ENCODE results near the gene CLEC16A.

The CLEC16A gene

DNA sequence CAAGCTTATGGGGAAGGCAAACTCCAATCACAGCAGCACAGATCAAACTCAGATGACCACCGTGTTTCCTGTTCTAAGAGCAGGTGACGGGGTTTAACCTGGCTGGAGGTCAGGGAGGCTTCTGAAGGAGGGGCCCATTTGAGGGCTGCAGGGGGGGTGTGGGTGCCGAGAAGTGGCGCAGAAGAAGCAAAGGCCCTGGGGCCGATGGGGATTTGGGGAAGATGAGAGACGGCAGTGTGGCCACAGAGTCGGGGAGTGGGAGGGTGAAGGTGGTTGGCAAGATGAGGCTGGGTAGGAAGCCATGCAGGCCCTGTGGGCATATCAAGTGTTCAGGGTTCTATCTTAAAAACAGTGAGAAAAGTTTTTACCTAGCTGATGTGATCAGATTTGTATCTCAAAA is 122.9 kb downstream of the CLEC16A start:
- DNase-seq, result no peak

DNA sequence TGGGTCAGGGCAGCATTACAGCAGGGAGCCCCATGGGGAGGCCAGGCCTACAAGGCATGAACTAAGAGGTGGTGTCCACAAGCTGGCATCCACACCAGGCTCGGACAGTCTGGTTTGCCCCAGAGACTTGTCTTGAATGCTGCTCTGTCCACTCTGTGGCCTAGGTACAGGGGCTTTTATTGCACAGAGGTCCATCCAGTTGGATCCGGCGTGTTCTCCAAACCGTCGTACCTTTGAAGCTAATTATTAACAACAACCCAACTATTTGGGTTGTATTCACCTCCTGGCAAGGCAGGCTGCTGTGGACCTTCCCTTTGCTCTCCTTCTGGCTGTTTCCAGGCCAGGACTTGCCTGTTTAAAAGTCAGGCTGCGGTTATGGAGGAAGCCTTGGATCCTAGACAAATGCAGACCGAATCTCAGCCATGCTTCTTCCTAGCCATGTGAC is 123.4 kb downstream of the CLEC16A start:
- no peak for DNase-seq

DNA sequence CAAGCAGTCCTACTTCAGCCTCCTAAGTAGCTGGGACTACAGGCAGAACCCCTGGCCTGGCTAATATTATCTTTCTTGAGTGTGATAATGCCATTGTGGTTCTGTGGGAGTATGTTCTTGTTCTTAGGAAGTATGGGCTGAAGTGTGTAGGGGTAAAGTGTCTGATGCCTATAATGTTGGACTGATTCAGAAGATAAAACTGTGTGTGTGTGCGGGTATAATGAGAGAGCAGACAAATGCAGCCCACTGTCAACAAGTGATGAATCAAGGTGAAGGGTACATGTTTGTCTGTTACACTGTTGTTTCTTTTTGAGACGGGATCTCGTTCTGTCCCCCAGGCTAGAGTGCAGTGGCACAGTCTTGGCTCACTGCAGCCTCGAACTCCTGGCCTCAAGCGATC is 127.5 kb downstream of the CLEC16A start:
- DNase-seq, result no peak

DNA sequence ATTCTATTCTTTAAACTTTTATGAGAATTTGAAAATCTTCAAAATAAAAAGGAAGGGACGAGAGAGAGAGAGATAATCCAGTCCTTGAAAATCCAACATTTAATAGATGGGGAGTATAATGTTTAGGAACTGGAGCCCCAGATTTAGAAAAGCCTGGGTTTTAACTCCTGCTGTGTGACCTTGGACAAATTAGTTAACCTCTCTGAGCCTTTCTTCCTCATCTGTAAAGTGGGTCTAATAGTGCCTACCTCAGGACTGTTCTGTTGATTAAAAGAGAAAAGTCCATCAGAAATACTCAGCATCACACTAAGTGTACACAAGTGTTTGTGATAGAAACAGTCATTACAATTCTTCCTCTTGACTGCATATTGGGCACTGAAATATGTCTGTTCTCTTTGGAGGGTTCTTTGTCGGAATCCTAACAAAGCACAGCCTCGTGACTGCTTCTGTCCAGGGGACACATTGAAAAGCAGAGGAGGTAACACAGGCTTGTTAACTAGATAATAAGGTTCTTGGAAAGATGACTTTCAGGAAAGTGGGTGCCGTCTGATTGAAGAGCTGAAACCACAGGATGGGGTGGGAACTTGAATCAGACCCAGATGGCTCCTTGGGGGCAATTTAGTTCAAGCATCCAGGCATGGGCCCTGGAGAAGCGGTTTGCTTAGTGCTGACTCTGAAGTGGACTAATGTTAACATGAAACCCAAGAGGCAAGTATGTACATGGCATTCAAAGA is 128.2 kb downstream of the CLEC16A start:
- DNase-seq, result no peak

DNA sequence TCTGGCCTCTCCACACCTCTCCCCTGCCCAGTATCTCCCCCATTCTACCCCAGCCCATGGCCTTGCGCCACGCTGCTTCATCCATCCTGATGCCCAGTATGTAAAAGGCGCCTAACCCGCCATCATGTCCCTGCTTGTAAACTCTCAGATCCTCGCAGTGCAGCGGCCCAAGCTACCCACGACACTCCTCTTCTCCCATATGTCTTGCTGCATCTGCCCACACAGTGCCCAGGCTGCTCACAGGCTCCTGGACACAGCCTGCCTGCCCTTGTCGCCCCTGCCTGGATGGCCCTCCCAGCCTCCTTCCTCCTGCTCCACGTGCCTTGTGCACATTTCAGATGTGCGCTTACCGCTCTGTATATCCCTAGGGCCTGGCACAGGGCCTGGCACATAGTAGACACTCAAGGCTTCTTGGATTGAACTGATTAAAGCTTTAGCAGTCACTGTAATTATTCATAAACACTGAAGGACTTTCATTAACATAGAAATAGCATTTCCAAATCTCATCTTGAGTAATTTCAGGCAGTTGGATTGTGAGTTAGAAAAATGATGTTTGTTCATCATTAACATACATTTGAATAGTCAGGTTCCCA is 129.1 kb downstream of the CLEC16A start:
- DNase-seq, result no peak

DNA sequence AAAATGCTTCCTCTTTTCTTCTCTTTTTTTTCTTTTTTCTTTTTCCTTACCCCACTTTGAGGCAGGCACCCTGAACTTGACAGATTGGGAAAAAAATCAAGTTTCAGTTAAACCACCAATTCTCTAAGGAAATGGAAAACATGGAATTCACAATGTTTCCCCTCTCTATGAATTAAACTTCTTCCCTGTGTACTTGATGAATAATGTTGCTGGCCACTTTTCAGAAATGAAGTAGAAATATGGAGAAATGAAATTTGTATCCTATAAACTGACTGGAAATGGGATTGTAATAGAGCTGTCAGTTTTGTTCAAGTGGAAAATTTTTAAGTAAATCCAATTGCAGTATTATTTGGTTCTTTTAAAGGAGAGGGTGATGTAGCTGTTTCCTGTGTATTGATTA is 129.8 kb downstream of the CLEC16A start:
- DNase-seq, result no peak

DNA sequence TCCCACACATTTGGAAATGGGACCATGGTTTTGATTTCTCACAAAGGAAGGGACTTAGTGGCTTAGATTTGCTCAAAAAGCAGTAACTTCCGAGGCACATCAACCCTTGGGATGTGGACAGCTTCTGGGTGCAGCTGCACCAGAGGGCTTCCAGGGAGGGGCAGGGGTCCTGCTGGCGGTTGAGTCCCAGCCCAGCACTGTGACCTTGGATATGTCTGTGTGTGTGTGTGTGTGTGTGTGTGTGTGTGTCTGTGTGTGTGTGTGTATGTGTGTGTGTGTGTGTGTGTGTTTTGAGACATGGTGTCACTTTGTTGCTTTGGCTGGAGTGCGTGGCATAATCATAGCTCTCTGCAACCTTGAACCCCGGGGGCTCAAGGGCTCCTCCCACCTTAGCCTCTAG is 130.8 kb downstream of the CLEC16A start:
- DNase-seq, result no peak

DNA sequence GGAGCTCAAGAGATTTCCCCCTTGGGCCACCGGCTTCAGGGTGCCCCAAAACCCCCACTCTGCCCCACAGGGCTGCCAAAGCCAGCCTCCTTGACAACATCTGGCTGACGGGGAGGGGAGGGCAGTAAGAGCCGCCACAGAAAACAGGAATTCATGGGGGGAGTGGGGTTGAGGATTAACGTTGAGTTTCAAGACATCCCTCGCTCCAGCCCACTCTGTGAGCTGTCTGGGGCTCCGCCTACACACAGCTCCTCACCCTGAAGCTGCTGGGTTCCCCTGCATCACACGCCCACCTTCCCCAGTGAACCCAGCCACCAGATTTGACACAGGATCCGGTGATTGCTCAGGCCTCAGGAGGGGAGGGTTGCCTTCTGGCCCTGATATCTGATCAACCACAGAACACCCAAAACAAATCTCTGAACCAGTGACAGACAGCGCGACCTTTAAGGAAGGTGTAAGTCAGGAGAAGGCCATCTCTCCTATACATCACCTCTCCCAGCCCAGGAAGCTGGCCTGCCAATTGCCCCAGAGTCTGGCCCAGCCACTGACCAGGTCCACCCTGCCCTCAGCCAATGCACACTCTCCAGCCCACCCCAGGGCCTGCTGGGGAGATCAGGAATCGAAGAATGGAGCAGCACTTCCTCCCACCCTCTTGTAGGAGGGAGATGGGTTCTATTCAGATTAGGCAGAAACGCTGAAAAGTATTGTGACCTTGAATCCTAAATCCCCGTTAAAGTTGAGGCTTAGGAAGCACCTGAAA is 132.1 kb downstream of the CLEC16A start:
- no peak for DNase-seq

DNA sequence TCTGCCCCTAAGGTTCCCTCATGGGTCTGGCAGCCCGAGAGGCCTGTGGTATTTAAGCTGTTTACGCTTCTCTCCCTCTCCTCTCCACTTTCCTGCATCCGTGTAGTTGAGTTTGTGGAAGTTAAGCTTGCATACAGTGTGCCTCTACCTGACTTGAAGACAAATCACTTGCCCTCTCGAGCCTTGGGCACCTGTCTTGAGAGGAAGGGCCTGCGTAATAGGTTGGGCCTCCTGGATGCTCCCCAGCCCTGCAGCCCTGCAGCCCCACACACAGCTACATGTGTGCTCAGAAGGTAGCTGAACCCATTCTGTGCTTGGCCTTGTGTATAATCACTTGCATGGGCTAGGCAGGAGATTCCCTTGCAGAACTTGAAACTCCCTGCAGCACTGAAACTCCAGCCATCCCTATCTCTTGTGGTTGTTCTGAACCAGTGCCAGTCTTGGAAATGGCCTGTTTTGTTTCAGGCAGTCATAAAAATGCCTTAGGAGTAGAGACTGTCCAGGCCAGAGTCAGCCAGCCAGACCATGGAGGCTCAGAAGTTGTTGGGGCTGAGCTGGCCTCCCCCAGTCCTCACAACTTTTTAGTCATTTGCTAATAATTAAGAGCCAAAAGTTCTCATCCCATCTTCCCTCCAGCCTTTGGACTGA is 134.6 kb downstream of the CLEC16A start:
- DNase-seq, result no peak

DNA sequence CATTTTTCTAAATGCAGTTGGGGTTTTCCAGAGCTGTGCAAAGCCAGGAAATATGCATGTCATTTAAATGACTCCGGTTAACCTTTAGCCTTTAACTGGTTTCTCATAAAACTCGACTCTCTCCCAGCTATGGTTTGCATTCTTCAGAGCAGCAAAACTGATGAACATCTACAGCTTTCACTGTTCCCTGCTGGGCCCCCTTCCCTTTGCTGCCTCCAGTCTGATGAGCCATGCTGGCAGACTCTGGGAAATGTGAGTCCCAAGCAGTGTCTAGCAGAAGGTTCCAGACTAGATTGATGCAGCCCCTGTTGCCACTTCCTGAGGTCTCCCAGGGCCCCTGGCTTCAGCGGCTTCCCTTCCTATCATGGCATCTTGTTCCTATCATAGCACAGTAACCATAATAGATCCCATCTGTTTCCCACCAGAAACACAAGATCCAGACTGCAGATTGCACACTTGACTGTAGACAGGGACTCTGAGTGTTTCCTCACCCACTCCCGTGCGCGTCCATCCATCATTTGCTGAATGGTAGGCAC is 135.4 kb downstream of the CLEC16A start:
- no peak for DNase-seq

DNA sequence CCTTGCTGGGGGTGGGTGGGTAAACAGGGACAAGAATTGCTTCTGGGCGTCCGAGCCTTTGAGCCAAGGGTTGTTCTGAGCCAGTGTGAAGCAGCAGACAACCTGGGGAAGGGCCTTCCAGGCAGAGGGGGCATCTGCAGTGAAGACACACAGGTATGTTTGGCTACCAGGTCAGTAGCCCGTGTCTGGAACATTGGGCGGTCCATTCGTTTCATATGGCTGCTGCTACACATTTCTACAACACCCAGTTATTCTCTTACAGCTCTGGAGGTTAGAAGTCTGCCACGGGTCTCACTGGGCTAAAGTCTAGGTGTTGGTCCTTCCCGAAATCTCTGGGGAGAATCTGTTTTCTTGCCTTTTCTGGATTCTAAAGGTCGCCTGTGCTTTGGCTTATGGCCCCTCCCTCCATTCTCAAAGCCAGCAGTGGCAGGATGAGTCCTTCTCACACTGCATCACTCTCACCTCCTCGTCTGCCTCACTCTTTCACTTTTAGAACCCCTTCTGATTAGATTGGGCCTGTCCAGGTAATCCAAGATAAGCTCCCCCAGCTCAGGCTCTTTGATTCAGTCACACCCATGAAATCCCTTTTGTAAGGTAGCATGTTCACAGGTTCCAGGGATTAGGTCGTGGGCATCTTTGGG is 136.1 kb downstream of the CLEC16A start:
- DNase-seq, result no peak

DNA sequence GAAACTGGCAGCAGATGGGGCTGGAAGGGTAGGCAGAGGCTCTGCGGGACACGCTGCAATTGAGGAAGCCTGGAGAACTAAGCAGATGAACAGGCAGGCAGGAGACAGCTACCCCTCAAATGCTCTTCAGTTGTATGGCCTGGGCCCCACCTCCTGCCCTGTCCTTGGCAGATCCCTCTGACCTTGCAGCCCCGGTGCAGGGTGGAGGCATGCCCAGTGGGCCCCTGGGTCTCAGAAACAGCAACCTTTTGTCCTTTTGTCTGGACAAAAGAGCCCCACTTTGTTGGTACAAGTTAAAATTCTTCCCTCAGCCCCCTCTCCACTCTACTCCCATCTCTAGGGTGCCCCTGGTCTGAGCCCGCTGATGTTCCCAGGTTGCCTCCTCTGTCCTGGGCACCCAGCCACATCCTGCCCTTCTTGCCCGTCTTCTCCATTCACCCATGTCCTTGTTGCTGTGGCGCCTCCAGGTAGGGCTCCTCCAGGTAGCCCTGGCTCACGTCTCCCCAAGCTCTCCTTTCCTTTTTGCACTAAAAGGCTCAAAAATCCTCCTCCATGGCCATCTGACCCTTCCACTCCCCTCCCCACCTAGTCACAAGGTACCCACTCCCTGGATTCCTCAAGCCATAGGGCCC is 136.8 kb downstream of the CLEC16A start:
- no peak for DNase-seq

DNA sequence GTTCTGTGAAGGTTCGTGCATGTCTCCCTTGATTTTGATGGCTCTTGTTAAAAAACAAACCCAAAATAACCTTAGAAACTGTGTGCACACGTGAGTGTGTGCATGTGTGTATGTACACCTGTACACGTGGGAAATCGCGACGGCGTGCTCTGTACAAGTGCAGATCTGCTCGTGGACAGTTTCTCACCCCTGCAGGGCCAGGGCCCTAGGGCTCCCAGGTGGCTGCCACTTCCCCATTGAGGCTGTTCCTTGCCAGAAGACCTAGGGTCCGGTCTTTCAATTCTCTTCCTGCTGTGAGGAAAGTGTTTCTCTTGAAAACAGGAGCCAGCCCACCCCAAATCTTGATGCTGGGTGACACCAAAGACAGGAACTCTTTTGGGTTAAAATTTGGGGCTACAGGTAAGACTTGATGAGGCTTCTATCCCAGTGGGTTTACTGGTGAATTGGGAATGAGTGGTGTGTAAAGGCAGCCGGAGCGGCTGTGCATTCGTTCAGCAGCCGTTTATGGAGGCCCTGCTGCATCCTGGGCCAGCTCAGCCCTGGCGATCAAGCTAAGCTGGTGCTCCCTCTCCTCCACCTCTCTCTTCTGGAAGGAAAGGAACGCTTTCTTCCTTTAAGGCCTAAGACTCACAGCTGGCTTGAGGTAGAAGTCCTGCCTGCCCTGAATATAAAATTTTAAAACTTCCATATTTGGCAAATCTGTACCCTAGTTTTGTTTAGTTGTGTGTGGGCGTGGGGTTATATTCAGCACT is 137.9 kb downstream of the CLEC16A start:
- DNase-seq, result no peak

DNA sequence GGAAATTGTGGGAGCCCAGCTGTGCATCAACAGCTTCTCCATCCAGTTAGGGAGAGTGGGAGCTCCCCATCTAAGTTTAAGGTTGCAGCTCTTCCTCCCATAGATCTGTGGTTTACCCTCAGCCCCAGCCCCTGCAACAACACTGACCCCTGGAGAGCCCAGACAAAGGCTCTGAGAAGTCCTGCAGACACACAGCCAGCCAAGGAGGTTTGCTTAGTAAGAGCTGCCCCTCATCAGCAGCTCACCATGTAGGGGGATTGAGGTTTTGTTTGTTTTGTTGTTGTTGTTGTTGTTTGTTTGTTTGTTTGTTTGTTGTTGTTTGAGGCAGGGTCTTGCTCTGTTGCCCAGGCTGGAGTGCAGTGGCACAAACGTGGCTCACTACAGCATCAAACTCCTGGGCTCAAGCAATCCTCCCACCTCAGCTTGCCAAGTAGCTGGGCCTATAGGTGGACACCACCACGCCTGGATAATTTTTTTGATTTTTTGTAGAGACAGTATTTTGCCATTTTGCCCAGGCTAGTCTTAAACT is 138.6 kb downstream of the CLEC16A start:
- no peak for DNase-seq

DNA sequence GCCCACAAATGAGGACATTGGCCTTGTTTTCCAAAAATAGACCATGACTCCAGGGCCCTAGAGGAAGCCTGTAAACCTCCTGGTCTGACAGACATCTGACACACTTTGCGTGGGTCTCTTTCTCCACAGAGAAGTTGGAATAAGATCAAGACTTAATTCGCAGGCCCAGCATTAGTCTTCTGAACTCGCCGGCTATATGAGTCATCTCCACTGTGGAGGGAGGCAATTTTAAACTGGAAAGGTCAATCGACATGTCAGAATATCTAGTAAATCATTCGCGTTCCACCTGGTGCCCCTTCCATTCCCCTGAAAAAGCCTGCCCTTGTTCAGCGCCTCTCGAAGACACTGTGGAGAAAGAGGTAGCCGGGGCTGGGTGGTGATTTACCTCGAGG is 140.1 kb downstream of the CLEC16A start:
- no peak for DNase-seq

DNA sequence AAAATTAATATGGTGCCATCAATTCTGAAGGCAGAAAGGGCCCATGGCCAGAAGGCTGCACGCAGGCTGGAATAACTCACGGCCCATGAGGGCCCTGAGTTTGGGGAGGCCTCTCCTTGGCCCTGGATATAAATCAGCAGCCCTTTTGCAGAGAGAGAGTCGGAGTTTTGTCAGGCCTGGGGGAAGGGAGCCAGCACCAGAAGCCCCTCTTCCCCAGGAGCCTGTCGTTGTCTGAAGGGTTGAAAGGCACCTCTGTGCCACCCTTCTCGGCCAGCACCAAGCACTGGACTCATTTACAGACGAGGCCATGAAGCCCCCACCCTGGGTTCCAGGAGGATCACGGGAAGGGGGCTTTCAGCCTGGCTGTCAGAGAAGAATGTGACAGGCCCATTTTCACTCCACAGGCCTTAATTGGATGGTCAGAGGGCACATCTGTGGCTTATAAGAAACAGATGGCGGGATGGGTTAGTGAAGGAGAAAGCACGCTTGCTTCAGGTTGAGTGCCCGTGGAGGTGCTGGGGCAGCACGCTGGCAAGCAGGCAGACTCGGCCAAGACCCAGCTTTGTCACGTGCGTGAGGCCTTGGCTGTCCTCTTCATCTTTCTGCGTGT is 140.6 kb downstream of the CLEC16A start:
- DNase-seq, result no peak

DNA sequence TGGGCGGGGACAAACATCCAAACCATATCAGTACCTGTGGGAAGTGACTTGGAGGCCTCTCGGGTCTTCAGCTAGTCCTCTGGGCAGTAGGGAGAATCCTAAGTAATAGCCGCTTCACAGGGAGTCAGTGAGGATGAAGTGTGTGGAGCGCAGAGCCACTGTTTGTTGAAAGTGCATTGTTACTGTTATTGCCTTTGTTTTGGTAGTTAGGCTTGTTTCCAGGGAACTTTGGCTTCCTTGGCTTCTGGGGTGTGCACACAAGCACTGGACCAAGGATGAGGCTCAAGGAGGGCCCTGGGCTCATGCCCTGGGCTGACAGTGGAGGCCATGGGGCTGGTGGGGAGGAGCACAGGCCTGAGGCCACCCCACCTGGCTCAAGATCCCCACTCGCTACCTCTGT is 141.6 kb downstream of the CLEC16A start:
- DNase-seq, result no peak

DNA sequence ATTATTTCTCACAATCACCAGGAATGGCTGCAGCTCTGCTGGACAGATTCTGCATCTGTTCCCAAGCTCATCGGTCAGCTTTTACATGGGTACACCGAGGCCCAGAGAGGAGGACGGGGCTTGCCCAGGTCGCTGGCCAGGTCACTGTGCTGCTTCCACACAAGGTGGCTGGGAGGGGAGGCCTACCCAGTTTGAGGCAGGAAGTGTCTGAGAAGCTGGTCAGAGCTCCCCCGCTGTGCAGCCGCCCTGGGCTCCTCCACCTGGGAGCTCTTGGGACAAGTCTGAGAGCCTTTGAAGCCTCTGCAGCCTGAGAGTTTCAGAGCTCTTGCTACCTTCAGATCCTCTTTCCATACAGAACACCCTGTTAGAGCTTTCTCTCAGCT is 143.3 kb downstream of the CLEC16A start:
- DNase-seq, result no peak

DNA sequence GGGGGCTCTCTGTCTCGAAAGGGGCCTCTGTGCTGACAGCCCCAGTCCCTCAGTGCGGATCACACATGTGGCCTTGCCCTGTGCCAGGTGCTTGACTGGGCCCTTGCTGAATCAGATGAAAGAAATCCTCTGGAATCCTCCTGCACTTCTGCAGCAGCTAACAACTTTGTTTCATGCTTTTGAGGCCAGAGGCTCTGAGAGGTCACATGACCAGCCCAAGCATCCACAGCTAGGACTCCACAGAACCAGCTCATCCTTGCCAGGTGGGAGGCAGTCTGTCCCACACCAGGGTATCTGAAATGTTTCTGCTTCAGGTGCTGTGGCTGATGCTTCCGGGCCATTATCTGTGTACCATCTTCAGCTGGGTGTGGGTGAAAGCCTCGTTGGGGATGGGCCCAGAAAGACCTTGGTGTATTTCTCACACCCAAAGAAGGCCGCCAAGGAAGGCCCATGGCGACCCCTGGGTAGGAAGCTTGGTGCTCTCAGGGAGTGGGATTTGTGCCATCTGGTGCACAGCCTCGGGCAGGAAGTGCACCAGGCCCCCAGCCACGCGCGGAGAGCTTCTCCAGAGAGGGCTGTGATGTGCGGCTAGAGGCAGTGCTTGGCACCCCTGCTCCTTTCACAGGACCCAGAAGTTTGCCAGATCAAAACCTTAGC is 143.8 kb downstream of the CLEC16A start:
- DNase-seq, result no peak

DNA sequence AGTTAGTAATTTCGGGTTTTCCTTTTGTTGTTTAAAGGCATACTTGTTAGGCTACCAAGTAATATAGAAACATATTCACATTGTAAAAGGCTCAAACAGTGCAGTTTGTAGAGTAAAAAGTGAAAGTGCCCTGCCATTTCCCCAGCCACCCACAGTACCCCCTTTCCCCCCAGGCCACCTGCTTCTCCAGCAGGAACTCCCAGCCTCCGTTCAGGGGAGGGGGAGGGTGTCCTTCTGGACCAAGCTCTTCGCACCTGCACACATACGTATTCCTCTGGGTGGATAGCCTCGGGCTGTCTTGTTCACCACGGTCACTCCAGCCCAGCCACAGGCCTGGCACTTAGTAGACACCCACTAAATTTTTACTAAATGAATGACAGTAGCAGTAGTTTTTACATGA is 144.5 kb downstream of the CLEC16A start:
- DNase-seq, result no peak

All from GOT3 (cell line).